GM18868 (cell line): ENCODE data around the gene ASTN2.

Source experiments
- ATAC-seq: cut with Tn5 transposase; IDR thresholded peaks from one replicate; pipeline ENCODE4 v1.9.1; 2021; ENCODE audit warnings: mild to moderate bottlenecking, moderate library complexity; ENCODE audit not compliant: unreplicated experiment

ASTN2 gene

DNA sequence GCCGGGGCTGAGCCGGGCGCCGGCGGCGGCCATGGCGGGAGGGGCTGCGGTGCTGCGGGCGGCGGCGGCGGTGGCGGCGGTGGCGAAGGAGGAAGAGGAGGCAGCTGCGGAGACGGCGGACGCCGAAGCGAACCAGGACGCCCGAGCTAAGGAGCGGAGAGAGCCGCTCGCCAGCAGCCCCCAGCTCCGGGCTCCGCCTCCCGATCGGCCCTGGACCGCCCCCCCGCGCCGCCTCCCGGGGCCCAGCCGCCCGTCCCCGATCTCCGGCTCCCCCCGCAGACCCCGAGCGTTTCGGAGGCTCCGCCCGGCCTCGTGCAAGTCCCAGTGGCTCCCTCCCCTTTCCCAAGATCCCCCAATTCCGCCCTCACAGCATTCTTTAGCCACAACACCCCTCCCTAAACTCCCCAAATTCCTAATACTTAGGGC is at the start of gene ASTN2:
TSS of gene ASTN2 (minus strand) at position 152 of the 426 bp plus-strand sequence. CDS start at position 33, 119 bp downstream.
- peak; percentile 30 for ATAC-seq

- ATAC-seq, result no peak
Observed at GRCh38 chr9:117462861-117463260, 48.0 kb upstream of the ASTN2 start.

GRCh38 chr9:117461386-117461785 is 46.5 kb upstream of the ASTN2 start:
- no peak for ATAC-seq

DNA sequence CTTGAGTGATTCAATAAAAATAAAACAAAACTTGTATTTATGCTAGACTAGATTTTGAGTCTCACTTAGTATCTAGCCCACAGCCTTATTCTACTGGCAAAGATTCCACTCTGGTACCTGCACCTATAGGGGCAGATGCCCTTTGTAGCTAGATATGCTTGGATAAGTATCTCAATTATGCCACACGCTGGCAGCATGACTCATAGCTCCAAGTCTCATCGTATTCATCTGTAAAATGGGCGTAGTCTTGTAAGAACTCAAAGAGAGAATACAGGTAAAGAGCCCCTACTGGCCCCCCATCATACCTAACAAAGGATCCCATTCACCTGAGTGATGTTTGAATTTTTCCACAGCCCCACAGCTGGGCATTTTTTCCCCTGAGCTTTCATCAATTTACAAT is 45.9 kb upstream of the ASTN2 start:
- no peak for ATAC-seq

- no peak for ATAC-seq
Observed at GRCh38 chr9:117459913-117460312, 45.1 kb upstream of the ASTN2 start.

DNA sequence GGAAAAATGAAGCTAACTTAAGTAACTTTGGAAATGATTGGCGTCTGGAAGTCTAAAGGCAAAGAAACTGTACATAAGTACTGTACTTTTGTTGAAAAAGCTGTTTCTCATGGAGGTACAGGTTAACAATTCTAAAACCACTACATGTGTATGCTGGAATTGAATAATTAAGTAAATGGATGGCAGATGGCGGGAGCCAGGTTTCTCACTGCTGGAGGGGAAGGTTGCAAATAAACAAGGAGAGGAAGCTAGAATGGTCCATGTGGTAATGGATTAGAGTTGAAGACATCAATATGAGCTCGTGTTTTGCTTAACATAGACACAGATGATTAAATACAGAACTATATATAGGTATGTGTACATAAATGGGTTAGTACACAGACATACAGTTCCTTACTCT is 43.2 kb upstream of the ASTN2 start:
- ATAC-seq, result no peak

DNA sequence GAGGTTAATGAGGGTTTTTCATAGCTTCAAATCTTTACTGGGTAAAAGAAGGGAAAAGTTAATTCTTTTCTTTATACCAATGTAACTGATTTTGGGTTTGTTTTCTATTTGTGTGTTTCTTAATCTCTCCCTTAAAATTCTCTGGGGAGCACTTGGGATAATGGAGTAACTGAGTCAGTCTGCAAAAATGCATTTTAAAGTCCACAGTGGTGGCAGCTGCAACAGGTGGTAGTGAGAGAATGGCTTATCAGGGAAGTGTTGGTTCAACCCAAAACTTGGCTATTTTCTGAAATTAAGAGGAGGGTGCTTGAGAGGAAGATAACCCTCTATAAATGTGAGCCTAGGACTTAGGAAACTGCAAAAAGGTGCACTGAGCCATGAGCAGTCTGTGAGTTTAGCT is 39.9 kb upstream of the ASTN2 start:
- no peak for ATAC-seq

- ATAC-seq, result no peak
Observed at GRCh38 chr9:117453737-117454136, 38.9 kb upstream of the ASTN2 start.

DNA sequence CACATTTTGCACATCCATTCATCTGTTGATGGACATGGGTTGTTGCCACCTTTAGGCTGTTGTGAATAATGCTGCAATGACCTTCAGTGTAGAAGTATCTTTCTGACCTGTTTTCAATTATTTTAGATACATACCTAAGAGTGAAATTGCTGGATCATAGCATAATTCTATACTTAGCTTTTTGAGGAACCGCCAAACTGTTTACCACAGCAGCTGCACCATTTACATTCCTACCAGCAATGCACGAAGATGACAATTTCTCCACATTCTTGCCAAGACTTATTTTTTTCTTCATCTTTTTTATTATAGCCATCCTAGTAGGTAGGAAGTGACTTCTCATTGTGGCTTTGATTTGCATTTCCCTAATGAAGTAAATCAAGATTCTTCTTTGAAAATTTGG is 36.5 kb upstream of the ASTN2 start:
- ATAC-seq, result no peak

DNA sequence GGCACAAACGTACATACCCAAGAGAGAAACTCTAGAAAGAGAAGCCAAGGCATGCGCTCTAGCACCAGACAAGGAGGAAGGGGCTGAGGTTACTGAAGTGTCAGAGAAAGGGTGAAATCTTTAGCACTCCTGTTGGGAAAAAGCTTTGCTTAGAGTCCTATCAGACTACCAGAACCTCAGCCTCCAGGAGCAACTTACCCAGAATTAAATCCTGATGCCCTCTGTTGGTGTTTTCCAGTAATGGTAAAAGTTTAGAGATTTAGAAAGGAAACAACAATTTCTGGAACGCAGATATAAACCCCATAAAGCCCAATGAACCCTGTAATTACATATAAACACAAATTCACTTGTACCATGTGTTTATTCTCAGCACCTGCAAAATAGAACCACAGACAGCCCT is 33.2 kb upstream of the ASTN2 start:
- ATAC-seq, result no peak

DNA sequence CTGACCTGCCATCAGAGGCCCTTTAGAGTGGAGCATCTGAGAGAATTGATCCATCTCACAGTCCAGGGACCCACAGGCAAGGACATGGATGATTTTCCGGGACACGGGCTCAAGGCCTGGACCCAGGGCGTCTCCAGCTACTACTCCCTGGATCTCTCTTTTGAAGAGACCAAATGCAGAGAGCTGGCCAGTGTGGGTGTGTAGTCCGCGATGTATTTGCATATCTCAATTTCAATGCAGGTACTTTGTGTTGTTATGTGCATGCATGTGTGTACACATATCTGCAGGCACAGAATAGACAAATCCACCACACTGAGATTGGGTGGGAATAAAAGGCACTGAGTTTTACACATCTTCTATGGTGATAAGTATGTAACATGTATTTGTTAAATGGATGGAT is 30.8 kb upstream of the ASTN2 start:
- ATAC-seq, result no peak

- ATAC-seq, result no peak
Observed at GRCh38 chr9:117444501-117444900, 29.6 kb upstream of the ASTN2 start.

DNA sequence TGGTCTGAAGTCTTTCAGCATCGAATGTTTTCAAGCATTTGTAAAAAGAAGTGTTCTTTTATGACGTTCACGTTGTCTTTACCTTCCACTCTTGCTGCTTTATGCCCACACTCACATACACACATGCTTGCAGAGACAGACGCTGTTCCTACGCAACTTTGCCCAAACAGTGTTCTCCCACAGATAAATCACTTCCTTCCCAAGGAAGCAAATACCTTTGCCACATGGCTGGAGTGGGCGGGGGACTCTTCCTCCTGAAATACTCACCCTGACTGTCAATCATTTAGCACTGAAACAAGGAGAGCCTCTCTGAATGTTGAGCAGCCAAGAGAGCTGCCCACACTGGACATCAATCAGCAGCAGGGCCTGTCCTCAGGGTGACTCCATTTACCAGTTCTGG is 22.4 kb upstream of the ASTN2 start:
- no peak for ATAC-seq

GRCh38 chr9:117435630-117436261 is 20.9 kb upstream of the ASTN2 start:
- ATAC-seq, result no peak

DNA sequence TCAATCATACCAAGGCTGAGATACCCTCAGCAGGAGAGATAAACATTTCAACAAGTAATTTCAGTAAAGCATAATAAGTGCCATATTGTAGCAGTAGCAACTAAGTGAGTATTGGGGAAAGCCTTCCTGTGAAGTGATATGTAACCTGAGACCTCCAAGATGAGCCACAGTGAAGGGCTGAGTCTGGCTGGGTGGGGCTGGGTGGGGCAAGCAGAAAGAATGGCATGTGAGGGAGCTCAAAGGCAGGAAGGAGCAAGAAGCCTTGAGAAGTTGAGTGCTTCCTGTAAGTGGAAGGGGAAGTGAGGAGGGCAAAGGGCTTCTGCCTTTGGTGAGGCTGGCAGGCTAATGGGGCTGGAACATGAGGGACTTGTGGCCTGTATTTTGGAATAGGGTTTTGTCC is 19.7 kb upstream of the ASTN2 start:
- no peak for ATAC-seq

- no peak for ATAC-seq
Observed at GRCh38 chr9:117430813-117431212, 16.0 kb upstream of the ASTN2 start.

DNA sequence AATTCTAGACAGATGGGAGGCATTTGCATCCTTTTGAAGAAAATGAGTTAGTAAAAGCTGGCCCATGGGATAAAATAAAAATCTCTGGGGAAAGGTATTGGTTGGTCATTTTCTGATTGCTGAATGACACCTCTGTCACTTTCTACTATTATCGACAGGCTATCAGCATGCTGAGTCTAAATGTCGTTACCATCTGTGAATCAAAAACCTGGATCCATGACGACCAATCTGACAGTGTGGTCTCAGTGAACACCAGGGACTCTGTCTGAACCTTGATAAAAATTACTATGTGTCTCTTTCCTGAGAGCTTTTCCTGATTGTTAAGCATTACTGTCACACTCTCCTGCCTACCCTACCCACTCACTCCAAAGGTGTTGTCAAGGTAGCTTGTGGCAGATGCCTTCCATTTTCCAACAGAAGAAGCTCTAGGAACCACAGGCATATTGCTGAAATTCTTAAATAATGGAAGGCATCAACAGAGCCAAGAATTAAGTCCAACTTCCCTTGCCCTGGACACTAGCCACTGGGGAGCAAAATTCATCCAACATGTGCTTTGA is 12.6 kb upstream of the ASTN2 start:
- no peak for ATAC-seq

DNA sequence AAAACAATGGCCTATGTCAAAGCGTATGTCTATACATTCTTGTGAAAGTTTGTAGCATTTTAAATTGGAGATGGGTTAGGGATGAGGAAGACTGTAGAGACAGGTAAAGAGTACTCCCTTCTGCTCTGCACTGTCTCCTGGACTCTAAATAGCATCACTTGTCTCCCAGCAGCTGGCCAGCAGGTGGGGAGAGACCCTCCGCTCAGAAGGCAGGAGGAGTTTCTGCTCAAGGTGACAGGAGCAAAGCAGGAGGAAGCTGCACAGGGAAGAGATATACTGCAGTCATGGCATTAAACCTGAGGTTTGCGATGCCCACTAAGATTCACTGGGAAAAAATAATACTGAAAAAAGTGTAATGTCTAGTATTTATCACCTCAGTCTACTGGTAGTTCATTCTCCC is 10.7 kb upstream of the ASTN2 start:
- ATAC-seq, result no peak

DNA sequence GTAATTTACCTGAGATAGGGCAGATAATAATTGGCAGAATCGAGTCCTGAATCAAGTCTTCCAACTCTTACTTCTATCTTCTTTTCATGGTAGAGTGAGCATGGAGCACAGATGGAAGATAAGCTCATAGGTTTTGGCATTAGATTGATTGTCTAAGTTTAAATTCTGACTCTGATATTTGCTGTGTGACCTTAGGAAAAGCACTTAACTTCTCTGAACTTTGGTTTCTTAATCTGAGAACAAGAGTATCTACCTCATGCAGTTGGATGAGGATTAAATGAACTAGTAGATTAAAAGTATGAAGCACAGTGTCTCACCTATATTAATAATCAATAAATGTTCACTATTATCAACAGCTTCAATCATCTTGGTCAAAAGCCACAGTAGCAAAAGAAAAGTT is 9.4 kb upstream of the ASTN2 start:
- no peak for ATAC-seq

GRCh38 chr9:117418111-117418510 is 3.3 kb upstream of the ASTN2 start:
- no peak for ATAC-seq

- ATAC-seq, result no peak
Observed at GRCh38 chr9:117416856-117417255, 2.0 kb upstream of the ASTN2 start.

DNA sequence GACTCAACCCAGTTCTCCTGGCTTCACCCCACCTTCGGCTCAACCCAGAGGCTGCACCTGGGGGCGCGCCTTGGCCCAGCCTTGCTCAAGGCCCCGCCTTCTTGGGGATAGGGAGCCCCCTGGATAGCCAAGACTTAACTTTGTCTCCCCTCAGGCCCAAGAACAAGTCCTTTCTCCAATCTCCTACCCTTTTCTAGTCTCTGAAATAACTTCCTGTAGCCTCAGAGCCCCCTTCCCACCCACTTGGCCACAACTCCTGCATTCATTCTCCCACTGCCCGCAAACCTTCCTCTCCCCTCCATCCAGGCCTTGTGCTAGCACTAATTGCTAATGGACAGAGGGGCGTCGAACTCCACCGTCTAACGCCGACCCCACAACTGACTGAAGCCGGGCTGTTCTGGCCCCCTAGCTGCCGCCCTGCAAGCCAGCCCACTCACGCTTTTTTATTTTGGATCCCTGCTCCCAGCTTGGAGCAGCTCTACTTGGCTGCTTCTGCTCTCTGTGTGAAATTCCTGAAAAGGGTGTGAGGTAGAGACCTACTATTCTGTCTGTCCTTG is 579 bp upstream of the ASTN2 start:
- no peak for ATAC-seq
